ENCODE measurements around the gene CCND1.

CCND1 gene

GRCh38 chr11:69654001-69654659 is 13.2 kb downstream of the CCND1 start:
- DNase-seq = no peak

DNA sequence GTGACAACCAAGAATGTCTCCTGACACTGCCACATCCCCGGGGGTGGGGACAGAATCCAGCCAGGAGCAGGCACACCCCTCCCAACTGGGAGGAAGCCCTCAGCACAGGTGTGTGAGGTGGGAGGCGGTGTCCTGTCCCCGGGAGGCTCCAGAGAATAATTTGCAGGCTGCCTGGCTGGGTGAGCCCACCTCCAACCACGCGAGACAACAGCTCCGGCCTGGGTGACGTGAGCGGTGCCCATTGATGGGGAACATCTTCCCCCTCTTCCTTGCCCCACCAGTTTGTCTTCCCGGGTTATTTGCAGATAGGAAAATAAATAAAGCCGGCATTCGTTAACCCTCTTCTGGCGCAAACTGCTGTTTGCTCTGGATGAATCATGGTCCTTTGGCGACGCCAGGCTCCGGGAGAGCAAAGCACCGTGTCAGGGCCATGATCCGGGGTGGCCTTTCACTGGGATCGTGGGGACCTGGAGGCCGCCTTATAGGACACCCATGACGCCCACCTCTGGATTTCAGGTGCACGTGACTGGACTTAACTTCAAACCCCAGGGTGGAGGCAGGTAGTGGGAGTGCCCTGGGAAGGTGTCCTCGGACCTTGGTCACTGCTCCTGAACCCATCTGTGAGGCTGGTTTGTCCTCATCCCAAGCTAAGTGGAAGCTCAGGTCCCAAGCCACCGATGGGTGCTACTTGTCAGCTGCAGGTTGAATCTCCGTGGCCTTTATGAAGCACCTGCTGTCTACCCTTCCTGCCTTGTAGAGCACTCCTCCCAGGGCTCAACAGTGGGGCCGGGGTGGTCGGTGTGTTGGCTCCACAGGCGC is 13.9 kb downstream of the CCND1 start:
- DNase-seq = no peak

GRCh38 chr11:69655479-69656428 is 14.8 kb downstream of the CCND1 start:
- DNase-seq = no peak

DNA sequence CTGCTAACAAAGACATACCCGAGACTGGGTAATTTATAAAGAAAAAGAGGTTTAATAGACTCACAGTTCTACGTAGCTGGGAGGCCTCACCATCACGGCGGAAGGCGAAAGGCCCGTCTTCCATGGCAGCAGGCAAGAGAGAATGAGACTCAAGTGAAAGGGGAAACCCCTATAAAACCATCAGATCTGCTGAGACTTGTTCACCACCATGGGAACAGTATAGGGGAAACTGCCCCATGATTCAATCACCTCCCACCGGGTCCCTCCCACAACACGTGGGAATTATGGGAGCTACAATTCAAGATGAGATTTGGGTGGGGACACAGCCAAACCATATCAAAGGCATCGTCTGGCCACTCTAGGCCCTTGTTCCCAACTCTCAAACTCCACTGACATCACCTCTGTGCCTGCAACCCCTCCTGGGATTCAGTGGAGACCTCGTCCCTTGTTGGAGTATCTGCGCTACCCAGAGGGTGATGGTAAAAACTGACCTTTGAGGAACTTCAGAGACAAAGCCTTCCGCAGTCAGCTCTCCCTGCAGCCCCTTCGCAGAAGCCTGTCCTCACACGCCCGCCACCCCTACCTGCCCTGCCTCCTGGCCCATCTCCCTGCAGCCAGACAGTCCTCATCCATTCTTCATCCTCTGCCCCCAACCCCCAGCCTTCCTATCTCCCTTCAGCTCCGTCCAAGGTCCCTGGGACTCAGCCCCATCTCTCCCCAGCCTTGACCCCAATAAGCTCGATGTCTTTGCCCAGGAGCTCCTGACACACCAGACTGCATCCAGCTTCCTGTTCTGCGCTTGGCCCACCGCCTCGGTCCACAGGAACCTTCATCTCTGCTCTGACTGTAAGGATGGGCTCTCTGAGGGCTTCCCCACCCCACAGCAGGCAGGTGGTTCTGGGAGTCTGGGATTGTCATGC is 15.8 kb downstream of the CCND1 start:
- no peak for DNase-seq

GRCh38 chr11:69657456-69657910 is 16.5 kb downstream of the CCND1 start:
- DNase-seq = no peak

GRCh38 chr11:69657911-69658625 is 17.1 kb downstream of the CCND1 start:
- DNase-seq = peak; percentile 51

DNA sequence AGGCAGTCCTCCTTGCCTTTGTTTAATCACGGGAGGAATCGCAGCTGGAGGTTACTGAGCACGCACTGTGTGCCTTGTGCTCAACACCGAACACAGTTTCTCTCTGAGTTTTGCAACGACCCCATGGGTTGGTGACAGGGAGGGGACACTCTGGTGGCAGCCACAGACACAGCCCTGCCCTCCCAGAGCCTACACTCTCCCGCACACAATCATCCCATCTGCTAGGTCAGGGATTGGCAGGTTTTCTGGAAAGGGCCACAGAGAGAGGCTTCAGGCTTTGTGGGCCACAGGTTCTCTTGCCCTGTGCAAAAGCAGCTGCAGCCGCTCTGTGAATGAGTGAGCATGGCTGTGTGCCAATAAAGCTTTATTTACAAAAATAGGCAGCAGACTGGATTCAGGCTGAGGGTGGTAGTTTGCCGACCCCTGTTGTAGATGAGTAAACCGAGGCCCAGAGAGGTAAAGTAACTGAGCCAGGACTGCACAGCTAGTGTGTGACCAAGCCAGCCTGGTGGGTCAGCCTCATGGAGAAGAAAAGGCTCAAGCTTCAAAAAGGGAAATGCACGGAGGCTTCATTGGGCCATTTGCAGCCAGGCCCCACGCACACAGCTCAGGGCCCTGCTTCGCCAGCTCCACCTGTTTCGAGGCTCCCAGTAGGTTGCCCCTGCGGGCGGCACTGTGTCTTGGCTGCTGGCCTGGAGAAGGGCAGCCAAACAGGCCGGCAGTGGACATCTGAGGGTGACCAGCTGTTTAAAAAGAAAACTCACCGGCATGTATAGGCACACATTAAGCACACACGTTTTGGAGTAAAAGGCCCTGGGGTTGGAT is 17.9 kb downstream of the CCND1 start:
- DNase-seq = no peak

GRCh38 chr11:69659591-69659990 is 18.6 kb downstream of the CCND1 start:
- no peak for DNase-seq

DNA sequence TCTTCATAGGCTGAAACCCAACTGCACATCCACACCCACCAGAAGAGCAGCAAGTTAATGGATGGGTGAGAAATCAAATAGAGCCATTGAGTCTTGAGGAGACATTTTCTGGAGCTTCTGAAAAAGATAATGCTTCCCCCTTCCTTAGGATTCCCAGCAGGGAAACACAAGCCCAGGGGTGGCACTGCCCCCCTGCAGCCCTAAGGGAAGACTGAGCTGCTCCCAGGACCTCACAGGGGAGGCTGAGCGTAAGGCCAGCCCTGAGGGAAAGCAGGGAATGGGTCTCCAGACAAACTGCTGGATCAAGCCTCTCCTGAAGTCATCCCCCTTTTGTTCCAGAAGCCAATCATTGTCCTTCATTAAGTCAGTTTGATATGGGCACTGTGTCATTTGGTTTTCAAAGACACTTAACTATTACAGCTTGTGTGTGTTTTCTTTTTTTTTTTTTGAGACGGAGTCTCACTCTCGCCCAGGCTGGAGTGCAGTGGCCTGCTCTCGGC is 19.1 kb downstream of the CCND1 start:
- no peak for DNase-seq

GRCh38 chr11:69661413-69661715 is 20.4 kb downstream of the CCND1 start:
- DNase-seq = no peak

DNA sequence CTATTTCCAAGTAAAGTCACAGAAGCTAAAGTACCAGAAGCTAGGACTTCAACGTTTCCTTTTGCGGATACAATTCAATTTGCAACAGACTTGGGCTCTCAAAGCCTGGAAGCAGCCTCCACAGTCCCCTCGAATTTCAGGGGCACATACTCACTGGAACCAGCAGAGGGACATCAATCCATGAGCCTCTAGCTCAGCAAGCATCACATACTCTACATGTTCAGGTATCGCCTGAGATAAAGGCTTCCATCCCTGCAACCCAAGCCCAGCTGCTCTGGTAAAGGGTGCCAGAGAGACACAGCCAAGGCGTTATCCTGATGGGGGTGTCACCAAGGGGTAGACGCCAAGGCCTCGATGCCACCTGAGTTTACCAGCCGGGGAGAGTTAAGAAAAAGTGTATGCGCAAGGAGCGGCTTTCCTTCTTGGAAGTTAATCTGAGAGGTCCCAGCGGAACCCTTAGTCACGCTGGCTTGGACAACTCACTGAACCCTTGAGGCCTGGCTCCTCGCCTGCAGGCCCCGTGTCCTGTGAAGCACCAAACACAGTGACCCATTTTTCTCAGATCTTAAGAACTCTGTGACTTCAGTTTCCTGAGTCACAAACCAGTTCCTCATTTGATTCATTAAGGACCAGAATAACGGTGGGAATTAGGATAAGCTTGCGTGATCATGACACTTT is 21.2 kb downstream of the CCND1 start:
- no peak for DNase-seq

DNA sequence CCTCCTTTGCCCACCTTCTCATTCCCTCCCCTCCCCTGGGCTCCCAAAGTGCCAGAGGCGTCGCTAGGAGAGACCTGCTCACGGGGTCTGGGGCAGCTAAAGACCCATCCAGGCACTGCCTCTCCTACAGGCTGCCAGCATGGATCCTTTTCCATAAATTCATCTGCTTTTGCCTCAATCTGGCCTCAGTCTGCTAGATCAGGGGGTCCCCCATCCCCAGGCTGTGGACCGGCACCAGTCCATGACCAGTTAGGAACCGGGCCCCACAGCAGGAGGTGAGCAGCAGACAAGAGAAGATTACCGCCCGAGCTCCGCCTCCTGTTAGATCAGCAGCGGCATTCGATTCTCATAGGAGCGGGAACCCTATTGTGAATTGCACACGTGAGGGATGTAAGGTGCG is 21.9 kb downstream of the CCND1 start:
- no peak for DNase-seq

DNA sequence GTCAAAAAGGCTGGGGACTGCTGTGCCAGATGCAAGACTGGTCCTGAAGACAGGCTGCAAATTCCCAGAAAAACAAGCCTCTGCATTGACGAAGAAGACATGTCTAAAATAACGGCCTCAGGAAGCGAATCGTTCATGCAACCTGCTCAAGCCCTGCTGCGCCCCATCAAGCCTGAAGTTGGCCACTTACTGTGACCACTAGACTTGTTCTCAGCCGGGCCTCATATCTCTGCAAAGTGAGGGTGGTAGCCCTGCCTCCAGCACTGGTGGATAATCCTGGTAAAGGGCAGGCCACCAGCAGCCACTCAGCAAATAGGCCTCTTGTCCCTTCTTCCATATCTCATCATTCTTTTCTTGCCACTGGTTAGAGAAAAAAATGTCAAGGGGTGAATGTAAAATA is 22.4 kb downstream of the CCND1 start:
- no peak for DNase-seq

DNA sequence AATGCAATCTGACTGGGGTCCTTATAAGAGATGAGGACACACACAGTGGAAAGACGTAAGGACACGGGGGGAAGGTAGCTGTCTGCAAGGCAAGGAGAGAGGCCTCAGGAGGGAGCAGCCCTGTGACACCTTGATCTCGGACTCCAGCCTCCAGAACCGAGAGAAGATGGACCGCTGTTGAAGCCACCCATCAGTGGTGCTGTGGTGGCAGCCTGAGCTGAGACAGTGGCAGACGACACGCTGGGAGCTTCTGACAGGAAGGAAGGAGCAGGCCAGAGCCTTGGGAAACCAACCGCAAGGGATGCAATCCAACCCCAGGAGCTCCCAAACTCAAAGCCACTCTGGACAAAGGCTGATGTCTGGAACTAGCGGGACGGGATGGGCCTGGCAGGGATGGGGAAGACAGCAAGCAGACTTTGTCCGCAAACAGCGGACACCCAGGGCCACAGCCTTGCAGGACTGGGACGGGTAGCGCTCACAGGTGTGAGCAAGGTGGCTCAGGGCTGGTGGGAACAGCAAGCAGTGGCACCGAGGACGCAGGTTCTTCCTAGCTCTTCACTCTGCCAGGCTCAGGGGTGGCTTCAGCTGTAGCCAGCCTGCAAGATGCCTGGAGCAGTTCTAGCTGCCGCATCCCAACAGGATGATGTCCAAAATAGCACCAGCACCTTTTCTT is 23.3 kb downstream of the CCND1 start:
- no peak for DNase-seq

GRCh38 chr11:69664901-69665300 is 23.9 kb downstream of the CCND1 start:
- DNase-seq = no peak

- DNase-seq = no peak
Measured at GRCh38 chr11:69665669-69666068, 24.7 kb downstream of the CCND1 start.

DNA sequence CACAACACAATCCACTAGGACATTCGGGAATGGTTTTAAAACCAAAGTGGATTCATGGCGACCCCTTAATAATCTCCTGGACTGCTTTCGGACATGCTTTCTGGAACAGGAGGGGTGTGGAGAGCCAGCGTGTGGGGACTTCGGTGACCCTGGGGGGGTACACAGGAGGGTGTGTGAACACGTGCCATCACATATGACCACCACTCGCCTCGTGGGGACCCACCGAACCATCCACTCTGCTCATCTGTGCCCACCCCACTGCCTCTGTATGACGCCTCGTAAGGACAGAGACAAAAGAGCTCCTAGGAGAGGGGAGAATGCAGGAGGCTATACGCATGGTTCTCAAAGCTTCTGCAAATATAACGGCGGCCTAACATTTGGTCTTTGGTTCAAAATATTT is 25.3 kb downstream of the CCND1 start:
- DNase-seq = no peak

- DNase-seq = no peak
Measured at GRCh38 chr11:69666752-69667536, 26.0 kb downstream of the CCND1 start.

Data from fibroblast of skin of abdomen (primary cell).